Stimulated activated CD4-positive, alpha-beta T cell treated with anti-CD3 and anti-CD28 coated beads, TNF-alpha, amount 100 ng/mL, for 48 hours (primary cell): ENCODE measurements around the gene ALS2.
"Not testable (repeated sequence)": the region's sequence is repeated elsewhere in the genome, so short reads cannot be mapped to it uniquely, and the experiment has no call there.

Experiments
- DNase-seq, 3 donors: peaks; one replicate each; pipeline ENCODE4 v3.0.0-alpha.2; 2020; ENCODE audit warnings: low read depth in 3 of 3

ALS2 gene

DNA sequence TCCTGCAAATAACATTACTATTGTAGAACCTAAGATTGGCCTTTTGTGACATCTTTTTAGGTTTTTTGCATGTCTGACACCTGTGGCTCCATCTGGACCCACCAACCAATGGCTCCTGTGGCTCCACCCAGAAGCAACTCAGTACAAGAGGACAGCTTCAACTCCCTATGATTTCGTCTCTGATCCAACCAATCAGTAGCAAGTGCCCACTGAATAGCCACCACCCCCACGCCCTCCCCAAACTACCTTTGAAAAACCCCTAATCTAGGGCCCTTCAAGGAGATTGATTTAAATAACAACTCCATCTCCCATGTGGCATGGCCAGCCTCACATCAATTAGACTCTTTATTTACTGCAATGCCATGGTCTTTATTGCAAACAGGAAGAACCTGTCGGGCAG lies 105.9 kb downstream of the ALS2 start:
- no peak for DNase-seq

DNA sequence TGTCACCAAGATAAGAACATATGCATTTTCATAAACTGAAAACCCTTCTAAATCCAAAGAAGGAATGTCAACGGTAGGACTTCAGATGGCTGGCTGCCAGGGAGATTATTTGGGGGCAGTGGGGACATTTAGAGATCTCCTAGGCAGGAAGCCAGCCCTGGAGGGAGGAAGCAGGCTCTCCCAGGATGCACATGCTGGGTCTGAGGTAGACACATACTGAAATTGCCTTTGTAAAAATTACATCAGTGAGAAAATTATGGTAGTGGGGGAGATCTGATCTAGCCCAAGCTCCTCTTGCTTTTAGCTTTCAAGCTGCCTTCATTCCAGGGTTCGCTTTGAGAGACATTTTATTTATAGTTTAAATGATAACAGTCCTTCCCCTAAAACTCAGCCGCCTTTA lies 106.4 kb downstream of the ALS2 start:
- no peak for DNase-seq

DNA sequence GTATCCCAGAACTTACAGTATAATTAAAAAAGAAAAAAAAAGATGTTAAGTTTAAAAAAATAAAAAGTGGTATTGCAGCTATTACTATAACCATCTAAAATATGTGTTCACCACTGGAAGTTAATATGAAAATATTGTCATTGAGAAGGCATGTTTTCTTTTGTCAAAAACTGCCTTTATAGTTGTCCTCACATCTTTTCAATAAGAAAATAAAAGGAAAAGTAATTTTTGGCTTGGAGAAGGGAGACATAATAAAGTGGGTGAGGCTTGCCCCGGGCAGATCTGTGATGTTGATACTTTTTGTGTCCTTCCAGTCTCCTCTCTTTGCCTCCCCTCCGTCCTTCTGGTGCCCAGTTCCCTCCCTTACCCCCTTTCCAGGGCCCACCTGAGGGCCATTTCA lies 107.2 kb downstream of the ALS2 start:
- no peak for DNase-seq

DNA sequence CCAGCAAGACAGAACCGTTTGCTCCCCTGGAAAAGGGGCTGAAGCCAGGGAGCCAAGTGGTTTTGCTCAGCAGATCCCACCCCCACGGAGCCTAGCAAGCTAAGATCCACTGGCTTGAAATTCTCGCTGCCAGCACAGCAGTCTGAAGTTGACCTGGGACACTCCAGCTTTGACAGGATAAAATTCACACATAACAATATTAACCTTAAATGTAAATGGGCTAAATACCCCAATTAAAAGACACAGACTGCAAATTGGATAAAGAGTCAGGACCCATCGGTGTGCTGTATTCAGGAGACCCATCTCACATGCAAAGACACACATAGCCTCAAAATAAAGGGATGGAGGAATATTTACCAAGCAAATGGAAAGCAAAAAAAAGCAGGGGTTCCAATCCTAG lies 109.5 kb downstream of the ALS2 start:
- not testable (repeated sequence) for DNase-seq

DNA sequence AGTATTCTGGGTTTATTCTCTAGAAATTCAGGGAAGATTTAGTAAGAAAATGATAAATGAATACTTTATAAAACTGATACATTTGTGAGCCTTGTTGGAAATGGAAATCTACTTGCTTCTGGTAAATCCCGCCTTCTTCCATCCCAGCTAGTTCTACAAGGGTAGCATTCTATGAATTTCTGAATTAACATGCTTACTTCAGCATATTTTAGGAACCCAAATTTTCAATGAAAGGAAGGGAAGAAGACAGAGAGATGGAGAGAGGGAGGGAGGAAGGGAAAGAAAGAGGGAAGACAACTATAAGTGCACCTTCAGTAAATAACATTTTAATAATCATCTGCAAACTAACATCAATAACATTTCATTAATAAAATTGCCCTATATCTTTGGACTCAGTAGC lies 110.9 kb downstream of the ALS2 start:
- no peak for DNase-seq

DNA sequence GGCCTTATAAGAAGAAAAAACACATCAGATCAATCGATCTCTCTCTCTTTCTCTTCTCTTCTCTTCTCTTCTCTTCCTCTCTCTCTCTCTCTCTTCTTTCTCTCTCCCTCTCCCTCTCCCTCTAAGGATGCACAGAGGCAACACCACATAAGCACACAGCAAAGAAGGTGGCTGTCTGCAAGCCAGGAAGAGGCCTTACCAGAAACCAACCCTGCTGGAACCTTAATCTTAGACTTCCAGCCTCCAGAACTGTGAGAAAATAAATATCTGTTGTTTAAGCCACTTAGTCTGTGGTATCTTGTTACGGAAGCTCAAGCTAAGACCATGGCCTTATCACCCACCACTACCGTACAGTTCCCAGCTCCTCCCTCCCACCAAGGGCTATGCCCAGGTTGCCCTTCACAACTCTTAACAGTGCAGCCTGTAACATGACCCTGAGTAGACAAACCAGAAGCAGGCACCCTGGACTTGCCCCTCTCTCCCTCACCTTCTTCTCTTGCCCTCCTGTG lies 112.3 kb downstream of the ALS2 start:
- DNase-seq: no peak

DNA sequence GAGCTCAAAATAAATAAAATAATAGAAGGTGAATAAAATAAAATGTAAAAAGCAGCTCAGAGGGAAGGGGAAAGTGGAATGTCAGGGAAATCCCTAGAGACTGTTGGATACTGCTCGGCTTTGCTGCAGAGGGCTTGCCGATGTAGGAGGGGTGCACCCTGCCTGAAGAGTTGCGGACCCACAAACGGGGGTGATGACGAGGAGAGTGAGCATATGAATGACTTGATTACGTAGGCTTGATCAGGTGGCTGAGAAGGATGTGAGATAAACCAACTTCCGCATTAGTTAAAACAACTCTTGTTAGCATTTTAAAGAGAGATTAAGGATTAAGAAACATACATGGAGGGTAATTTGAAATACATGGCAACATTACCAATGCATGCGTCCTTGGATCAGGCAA lies 116.4 kb downstream of the ALS2 start:
- DNase-seq: no peak

DNA sequence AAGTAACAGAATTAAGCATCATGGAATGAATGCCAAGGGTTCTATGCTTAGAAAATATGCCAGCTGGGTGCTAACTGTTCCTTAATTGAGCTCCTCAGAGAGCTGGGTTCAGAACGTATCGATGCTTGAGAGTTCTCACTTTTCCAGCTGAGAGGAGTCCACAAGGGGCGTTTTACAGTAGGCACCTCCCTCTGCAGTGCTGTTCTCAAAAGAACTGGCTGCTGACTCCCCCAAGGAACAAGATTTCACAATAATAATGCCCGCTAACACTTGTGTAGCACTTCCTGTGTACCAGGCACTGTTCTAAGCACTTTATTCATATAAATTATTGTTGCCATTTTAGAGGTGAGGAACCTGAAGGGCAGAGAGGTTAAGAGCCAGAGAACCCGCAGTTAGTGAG lies 119.4 kb downstream of the ALS2 start:
- no peak for DNase-seq

DNA sequence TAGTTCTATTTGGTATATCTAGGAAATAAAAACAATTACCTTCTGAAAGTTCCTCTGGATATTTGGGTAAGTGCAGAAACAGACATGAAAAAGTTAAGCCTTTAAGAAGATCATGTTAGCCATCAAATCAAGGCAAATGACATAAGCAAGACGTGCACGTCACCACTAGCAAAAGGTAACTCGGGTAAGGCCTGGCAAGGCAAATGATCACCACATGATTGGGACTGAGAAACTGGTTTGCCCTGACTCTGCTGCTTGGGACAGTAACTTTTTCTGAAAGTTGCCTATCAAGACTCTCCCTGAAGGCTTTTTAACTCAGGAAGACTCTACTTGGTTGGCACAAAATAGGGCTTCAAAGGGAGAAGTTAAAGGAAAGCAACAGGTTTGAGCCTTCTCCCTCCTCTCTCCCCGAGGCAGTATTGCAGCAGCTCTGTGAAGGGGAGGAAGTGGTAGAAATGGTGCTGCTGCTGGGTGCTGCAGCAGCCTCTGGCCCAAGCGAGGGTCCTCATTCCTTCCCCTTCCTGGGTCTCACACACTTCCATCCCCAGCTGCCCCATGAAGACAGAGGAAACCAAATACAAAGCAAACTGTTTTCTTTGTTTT lies 120.3 kb downstream of the ALS2 start:
- no peak for DNase-seq

DNA sequence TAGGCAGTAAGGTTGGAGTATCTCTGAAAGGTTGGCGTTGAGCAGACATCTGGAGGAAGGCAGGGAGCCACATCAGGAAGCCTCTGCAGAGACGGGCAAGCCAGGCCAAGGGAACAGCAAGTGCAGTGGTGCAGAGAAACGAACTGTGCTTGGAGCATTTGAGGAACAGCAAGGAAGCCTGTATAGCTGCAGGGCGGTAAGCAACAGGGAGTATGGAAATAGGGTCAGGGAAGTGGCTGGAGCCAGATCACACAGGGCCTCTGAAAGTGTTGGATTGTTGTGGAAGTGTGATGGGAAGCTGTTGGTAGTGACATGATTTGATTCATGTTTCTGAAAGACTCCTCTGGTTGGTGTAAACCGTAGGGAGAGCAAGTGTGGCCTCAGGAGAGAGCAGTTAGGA lies 124.0 kb downstream of the ALS2 start:
- no peak for DNase-seq

DNA sequence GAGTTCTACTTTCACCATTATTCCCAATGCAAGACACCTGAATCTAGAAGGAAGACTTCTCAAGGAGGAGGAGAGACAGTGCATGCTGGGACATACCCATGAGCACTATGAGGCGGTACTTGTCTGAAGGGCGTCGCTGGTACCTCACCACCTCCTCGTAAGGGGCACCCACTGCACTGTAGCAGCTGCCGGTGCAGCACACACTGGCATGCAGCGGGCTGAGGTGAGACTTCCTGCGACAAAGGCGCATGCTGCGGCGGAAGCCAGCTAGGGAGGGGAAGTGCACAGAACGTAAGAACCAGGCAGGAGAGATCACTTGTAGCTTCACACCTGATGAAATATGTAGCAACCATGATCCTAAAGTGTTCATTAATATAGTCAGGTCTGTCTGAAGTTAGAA lies 124.6 kb downstream of the ALS2 start:
- no peak for DNase-seq

DNA sequence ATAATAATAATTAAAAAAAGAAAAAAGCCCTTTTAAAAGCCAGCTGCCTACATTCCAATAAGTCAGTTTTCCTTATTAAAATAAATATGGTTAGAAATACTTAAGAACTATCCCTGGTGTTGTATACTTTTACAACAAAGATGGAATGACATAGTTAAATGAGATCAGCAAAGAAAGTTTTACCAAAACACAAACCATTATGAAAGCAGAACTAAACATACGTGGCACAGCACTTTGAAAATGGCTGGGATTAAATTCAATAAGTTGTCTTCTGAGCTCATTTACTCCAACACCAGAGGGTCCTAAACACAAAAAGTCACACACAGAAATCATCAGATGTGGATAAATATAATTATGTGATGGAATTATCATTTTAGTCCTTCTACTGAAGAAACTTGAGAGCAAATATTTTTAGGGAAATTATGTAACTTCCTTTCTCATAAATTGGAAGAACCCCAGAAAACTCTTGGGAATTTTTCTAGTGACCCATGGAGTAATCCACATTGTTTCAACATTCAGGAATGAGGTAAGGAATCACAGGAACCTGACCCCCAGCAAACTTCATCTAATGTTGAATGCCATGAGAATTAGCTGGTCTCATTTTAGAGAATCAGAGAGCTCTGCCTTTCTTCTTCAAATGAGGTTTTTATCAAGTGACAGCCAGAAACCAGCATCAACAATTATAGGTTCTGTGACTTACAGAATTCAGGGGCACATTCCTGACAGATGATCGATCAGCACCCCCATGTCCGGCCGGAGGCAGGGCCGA lies 125.9 kb downstream of the ALS2 start:
- no peak for DNase-seq

DNA sequence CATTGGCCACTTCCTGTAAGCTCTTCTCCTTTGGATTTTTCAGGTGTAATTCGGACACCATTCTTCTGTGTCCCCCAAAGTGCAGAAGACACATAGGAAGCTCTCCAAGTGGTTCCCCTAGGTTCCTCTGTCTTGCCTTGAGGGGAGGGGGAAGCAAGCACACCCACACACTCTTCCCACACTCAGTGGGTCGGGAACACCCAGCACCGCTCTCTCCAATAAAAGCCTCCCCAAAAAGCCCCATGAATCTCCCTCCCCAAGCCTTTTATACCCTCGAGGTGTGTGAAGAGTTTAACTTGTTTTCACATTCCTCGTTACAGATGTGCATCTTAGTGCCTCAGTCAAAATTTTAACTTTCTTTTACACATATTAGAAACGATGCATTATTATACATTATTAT lies 127.5 kb downstream of the ALS2 start:
- DNase-seq: no peak
